Right atrium auricular region (tissue), 2 donors: ENCODE measurements around the gene NLRP10. TPM values are rescaled to one million over a fixed set of nuclear protein-coding genes. Genes with fewer than 3 reads are reported as not detected.

Experiments used
- DNase-seq: peaks from one replicate; pipeline ENCODE4 v3.0.0-alpha.2; 2019; ENCODE audit warnings: low spot score
- H3K27ac ChIP-seq, 2 donors: fragments of 200-600 bp; sonication (generic); 1 replicate in 1 of 2; 2 replicates in 1 of 2; pipeline ENCODE4 v1.5.1; 2016 to 2019
- H3K27me3 ChIP-seq, 2 donors: fragments of 200-600 bp; sonication (generic); one replicate each; pipeline versions ENCODE4 v1.5.1 to v1.6.0; 2017 to 2019
- H3K36me3 ChIP-seq: fragments of 200-600 bp; sonication (generic); one replicate; pipeline ENCODE4 v1.5.1; 2016
- H3K4me1 ChIP-seq, 2 donors: fragments of 200-600 bp; sonication (generic); one replicate each; pipeline versions ENCODE4 v1.5.1 to v1.6.0; 2017 to 2019
- H3K4me3 ChIP-seq, 2 donors: fragments of 200-600 bp; sonication (generic); 1 replicate in 1 of 2; 2 replicates in 1 of 2; pipeline ENCODE4 v1.5.1; 2017 to 2019; ENCODE audit warnings: mild to moderate bottlenecking in 1 of 2, moderate library complexity in 1 of 2
- H3K9me3 ChIP-seq, 2 donors: fragments of 200-600 bp; sonication (generic); one replicate each; pipeline ENCODE4 v1.5.1; 2019
- total RNA-seq, 2 donors: library from RNA; depleted of rRNA; stranded (reverse); fragments of >200 nt; gene quantifications; one replicate each; pipeline ENCODE4 v1.1.0, GENCODE V29; 2016
- TF ChIP-seq, protein P1 (sequence below), 2 donors: fragments of 200-600 bp; sonication (generic); IDR thresholded peaks; one replicate each; pipeline ENCODE4 v1.5.1; 2019; ENCODE audit warnings: antibody characterized with exemption in 2 of 2

NLRP10 gene
- total RNA-seq, 2 donors from 2014 or later: not detected

DNA sequence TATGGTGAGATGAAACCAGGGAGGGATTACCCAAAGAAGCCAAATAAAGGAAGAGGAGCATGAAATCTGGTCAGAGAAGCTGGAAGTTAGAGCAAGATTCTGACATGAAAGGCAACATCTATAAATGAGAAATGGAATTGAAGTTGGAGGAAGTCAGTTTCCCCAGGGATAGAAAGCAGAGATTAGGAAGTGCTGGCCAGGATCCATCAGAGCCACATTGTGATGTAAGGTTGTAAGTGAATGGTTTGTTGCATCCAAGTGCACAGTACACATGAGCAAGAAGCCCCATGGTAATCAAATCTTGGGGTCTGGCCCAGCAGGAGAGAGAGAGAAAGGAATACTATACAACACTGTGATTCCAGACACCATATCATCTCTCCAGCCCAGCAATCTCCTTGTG lies 6.6 kb upstream of the NLRP10 start:
- Histone ChIP-seq H3K27me3 (no peaks in the 10 kb centered on the region), H3K4me3 (no peak overlapping the region), H3K4me1 (no peaks in the 10 kb centered on the region), H3K9me3 (no peaks in the 10 kb centered on the region), H3K36me3 (no peaks in the 10 kb centered on the region), H3K27ac (no peak overlapping the region)
- no peak for DNase-seq
- TF ChIP-seq, protein P1, sequence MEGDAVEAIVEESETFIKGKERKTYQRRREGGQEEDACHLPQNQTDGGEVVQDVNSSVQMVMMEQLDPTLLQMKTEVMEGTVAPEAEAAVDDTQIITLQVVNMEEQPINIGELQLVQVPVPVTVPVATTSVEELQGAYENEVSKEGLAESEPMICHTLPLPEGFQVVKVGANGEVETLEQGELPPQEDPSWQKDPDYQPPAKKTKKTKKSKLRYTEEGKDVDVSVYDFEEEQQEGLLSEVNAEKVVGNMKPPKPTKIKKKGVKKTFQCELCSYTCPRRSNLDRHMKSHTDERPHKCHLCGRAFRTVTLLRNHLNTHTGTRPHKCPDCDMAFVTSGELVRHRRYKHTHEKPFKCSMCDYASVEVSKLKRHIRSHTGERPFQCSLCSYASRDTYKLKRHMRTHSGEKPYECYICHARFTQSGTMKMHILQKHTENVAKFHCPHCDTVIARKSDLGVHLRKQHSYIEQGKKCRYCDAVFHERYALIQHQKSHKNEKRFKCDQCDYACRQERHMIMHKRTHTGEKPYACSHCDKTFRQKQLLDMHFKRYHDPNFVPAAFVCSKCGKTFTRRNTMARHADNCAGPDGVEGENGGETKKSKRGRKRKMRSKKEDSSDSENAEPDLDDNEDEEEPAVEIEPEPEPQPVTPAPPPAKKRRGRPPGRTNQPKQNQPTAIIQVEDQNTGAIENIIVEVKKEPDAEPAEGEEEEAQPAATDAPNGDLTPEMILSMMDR (IDR thresholded peaks at IDR 0.05): no peak

DNA sequence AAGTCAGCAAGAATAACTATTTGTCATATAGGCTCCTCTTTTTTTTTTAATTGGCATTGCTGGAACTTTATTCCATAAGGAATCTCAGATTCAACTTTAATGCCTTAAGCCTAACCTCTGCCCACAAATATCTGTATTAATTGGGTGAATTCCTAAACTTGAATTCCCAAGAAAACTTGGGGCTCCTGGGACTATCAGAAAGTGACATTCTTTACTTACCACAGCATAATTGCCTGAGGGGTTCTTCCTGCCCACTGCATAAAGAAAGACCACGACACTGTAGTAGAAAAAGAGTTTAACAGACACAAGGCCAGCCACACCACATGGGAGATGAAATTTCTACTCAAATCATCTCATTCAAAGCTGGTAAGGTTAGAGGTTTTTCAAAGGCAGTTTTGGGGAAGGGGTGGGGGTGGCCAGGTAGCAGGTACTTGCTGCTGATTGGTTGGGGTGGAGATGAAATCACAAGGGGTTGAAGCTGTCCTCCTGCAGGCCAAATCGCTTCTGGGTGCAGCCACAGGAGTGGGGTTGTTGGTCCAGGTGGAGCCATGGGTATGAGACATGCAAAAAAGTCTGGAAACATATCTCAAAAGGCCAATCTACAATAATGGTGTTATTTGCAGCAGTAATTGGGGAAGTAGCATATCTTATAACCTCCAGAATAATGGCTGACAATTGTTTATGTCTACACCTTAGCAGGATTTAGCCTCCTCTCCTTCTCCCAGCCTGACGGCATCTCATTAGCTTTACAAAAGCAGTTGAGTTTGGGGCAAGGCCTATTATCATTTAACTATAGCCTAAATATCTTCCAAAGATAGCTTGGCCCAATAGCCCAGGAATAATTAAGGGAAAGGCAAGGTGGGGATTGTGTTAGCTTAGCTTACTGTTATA lies 4.8 kb upstream of the NLRP10 start:
- Histone ChIP-seq H3K27me3 (no peaks in the 10 kb centered on the region), H3K4me1 (no peaks in the 10 kb centered on the region), H3K36me3 (no peaks in the 10 kb centered on the region), H3K4me3 (no peak overlapping the region), H3K27ac (no peak overlapping the region), H3K9me3 (no peaks in the 10 kb centered on the region)
- DNase-seq: no peak
- TF ChIP-seq, protein P1 (IDR thresholded peaks at IDR 0.05): no peak

DNA sequence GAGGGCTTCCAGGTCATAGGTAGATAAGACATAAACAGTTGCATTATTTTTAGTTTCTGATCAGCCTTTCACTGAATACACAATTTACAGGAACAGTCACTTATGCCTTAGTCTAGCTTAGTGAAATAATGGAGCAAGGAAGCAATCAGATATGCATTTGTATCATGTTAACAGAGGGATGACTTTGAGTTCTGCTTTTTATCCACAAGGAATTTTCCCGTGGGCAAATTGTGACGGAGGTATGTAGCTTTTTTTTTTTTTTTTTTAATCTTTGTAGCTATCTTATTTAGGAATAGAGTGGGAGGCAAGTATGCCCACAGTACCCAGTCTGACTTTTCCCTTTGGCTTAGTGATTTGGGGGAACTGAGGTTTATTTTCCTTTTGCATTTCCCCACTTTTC lies 3.4 kb upstream of the NLRP10 start:
- Histone ChIP-seq H3K27me3 (no peaks in the 10 kb centered on the region), H3K27ac (no peak overlapping the region), H3K9me3 (no peaks in the 10 kb centered on the region), H3K36me3 (no peaks in the 10 kb centered on the region), H3K4me3 (no peak overlapping the region), H3K4me1 (no peaks in the 10 kb centered on the region)
- DNase-seq: no peak
- TF ChIP-seq, protein P1 (IDR thresholded peaks at IDR 0.05): no peak

DNA sequence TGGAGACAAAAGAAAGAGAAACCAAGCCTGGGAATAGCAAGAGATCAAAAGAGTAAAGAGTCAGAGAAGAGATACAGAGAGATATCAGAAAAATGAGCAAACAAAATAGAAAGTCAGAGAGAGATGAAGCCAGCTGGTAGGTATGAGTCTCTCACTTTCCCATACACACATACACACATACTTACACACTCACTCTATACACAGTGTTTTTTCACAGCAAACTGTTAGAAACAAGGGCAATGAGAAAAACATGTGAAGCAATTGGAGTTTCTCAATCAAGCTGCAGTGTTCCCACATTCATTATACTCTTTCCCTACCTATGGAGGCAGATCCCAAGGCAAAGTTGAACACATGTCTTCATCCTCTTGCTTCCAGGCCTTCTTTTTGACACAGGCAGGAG lies 2.6 kb upstream of the NLRP10 start:
- H3K4me1 ChIP-seq: no peaks in the 10 kb centered on the region
- H3K4me3 ChIP-seq: no peak overlapping the region
- H3K27ac ChIP-seq: no peak overlapping the region
- TF ChIP-seq, protein P1 (IDR thresholded peaks at IDR 0.05): no peak
- H3K9me3 ChIP-seq: no peaks in the 10 kb centered on the region
- H3K36me3 ChIP-seq: no peaks in the 10 kb centered on the region
- H3K27me3 ChIP-seq: no peaks in the 10 kb centered on the region
- DNase-seq: no peak

DNA sequence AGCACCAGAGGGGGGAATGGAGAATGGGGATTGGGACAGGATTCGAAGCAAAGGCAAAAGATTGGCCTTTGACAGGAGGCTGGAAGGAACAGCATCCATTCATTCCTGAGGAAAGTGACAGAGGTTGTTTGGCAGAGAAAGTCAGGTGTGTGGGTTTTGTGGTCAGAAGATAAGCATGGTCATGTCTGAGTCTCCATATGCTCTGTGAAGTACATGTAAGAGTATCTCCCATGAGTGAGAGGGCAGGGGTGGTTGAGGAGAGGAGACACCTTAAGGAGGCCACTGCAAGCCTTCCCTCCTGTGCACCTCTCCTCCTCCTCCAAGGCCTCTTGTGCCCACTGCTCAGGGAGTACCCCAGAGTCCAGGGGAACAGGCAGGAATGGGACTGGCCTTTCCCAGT lies 1.9 kb upstream of the NLRP10 start:
- TF ChIP-seq, protein P1 (IDR thresholded peaks at IDR 0.05): no peak
- Histone ChIP-seq H3K27ac (no peak overlapping the region), H3K4me1 (no peaks in the 10 kb centered on the region), H3K9me3 (no peaks in the 10 kb centered on the region), H3K4me3 (no peak overlapping the region), H3K36me3 (no peaks in the 10 kb centered on the region), H3K27me3 (no peaks in the 10 kb centered on the region)
- no peak for DNase-seq

DNA sequence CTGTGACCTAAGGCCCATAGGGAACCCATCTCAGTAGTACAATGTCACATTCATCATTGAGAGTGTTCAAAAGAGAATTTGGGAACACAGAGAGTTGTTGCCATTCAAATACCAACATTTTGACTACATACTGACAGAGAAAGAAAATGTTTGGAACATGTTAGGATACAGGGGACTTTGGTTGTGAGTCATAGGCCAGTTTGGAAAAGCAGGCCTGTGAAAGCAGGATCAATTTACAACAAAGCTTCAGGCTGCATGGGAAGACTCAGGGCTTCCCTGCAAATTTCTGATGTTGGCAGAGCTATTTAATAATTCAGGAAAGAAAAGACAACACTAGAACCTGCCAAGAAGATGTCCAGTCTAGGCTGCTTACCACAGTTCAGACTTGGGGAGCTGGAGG lies 374 bp downstream of the NLRP10 start:
- DNase-seq: no peak
- H3K36me3 ChIP-seq: no peaks in the 10 kb centered on the region
- no peak overlapping the region for H3K4me3 ChIP-seq
- H3K9me3 ChIP-seq: no peaks in the 10 kb centered on the region
- no peaks in the 10 kb centered on the region for H3K4me1 ChIP-seq
- no peaks in the 10 kb centered on the region for H3K27me3 ChIP-seq
- TF ChIP-seq, protein P1 (IDR thresholded peaks at IDR 0.05): no peak
- no peak overlapping the region for H3K27ac ChIP-seq
